ENCODE results near the gene POLG. TPM values are rescaled to one million over a fixed set of nuclear protein-coding genes. Genes with fewer than 3 reads are reported as not detected.

Gene POLG
- total and polyA plus RNA-seq, 2 donors: 31.1 to 33.2 TPM

DNA sequence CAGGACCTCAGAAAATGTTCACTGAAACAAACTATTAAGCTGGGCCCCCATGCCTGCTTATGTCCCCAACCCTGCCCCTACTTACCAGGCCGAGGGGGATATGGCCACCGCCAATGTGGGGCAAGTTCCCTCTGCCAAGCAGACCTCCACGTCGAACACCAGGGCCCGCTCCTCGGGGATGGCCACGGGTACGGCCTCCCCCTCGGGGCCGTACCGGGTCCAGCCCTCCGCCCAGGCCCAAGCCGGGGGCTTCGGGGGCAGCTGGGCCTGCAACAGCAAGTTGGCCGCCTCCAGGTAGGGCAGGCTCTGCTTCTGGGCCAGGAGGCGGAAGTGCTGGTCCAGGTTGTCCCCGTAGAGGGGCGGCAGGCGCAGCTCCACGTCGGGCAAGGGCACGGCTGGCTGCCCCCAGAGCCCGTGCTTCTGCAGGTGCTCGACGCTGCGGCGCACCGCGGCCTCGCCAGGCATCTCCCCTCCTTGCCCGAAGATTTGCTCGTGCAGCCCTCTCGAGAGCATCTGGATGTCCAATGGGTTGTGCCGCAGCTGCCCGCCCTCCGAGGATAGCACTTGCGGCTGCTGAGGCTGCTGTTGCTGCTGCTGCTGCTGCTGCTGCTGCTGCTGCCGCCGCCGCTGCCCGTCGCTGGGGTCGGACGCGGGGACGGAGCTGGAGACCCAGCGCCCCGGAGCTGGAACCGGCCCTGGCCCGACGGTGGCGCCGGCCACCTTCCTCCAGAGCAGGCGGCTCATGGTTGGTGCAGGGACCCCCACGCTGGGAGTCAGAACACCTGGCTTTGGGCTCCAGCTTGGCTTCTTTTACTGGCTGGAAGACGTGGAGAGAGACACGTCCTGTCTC is 1.4 kb downstream of the POLG start:
- H3K4me1 ChIP-seq (ENCODE audit: insufficient read depth): peaks cover 3% of the 10 kb centered on the region
- H3K4me3 ChIP-seq (ENCODE audit: low read depth, low read length): peak overlapping the region; percentile 78
- no peak overlapping the region for H3K27ac ChIP-seq (ENCODE audit: low read depth)
- no peak for DNase-seq (ENCODE audit: extremely low spot score)
- 90% methylated on average over 57 of the region's 57 CpGs for WGBS
- H3K36me3 ChIP-seq (ENCODE audit: insufficient read depth): peaks cover 11% of the 10 kb centered on the region

DNA sequence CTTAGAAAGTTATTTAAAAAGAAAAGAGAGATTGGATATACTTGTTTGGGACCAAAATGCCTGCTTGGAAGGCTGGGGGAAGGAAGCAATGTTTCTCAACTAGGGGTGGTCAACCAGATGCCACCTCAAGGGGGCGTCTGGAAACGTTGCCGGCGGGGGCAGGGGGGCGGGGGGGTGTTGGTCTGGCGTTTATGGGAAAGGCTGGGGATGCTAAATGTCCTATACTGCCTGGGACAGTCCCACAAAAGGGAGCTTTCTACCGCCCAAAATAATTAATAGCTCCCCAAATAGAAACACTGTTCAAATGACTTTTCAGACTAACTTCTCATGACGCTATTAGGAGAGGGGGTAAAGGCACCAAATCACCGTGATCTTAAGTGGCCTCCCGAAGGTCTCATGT is 2.2 kb downstream of the POLG start:
- no peak overlapping the region for H3K4me3 ChIP-seq (ENCODE audit: low read depth, low read length)
- H3K36me3 ChIP-seq (ENCODE audit: insufficient read depth): peaks cover 13% of the 10 kb centered on the region
- WGBS: 25% methylated on average over 10 of the region's 10 CpGs
- no peak overlapping the region for H3K27ac ChIP-seq (ENCODE audit: low read depth)
- no peak for DNase-seq (ENCODE audit: extremely low spot score)
- H3K4me1 ChIP-seq (ENCODE audit: insufficient read depth): peaks cover 3% of the 10 kb centered on the region

DNA sequence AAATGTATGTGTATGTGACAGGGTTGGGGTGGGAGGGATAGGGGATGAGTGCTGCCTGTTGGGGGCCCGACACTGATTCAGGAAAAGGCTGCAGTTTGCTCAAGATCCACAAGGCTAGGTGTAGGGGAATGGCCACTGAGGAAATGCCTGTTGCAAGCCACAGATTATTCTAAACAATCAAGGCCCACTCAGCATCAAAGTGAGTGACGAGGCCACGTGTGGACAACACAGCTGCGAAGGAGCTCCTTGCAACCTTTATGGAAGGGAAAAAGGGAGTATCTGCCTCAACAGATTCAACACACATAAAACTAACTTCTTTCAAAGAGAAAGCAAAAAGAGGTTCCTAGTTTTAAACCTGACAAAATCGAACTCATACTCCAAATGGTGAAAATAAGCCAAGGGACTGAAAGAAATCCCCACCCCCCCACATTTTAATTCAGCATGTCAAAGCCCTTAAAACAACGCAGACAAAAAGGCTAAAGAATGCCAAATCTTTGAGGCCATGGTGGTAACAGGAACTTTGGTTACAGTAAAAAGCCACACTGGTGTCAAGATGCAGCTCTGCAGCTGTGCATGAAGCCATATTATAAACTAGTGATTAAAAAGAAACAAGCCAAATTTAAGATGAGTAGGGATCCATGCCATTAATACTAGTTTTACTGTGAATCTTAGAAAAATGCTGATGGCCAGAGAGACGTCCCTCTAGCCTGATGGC is 3.6 kb downstream of the POLG start:
- Histone ChIP-seq H3K4me1 (ENCODE audit: insufficient read depth) (peaks cover 3% of the 10 kb centered on the region), H3K36me3 (ENCODE audit: insufficient read depth) (peaks cover 13% of the 10 kb centered on the region), H3K27ac (ENCODE audit: low read depth) (no peak overlapping the region), H3K4me3 (ENCODE audit: low read depth, low read length) (no peak overlapping the region)
- DNase-seq (ENCODE audit: extremely low spot score): no peak
- WGBS: 79% methylated on average over 7 of the region's 7 CpGs

GRCh38 chr15:89330119-89330518 is 4.5 kb downstream of the POLG start:
- H3K4me3 ChIP-seq (ENCODE audit: low read depth, low read length): no peak overlapping the region
- H3K4me1 ChIP-seq (ENCODE audit: insufficient read depth): peaks cover 3% of the 10 kb centered on the region
- no peak for DNase-seq (ENCODE audit: extremely low spot score)
- H3K36me3 ChIP-seq (ENCODE audit: insufficient read depth): peaks cover 19% of the 10 kb centered on the region
- H3K27ac ChIP-seq (ENCODE audit: low read depth): no peak overlapping the region
- 88% methylated on average over 6 of the region's 6 CpGs for WGBS

DNA sequence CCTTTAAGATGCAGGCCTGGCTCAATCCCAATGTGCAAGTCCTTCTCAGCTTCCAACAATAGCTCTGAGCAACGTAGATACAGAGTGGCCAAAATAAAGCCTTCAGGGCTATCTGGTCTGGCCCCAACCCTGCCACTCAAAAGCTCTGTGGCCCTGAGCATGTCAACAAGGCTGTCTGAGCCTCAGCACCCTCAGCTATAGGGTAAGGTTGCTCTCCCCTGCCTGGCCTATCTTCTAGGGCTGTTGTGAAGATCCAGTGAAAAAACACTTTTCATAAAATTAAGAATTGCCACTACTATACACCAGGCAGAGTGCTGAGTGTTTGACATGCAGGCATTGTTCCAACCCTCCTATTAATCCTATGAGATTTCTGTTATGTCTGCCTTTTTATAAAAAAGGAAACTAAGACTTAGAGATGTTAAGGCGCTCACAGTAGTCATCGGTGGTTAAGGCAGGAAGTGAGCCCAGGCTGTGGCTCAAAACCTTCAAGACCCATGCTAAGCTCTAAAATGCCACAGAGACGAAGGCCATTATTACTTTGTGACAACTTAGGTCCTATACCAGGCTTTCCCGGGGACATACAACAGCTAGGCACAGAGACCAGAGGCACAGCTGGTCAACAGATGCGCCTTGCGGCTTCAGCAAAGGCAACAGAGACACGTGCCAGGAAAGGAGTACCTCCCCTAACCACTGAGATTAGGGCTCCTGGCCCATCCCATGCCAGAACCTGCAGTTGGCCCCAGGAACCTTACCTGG is 5.1 kb downstream of the POLG start:
- peaks cover 19% of the 10 kb centered on the region for H3K36me3 ChIP-seq (ENCODE audit: insufficient read depth)
- peaks cover 3% of the 10 kb centered on the region for H3K4me1 ChIP-seq (ENCODE audit: insufficient read depth)
- no peak for DNase-seq (ENCODE audit: extremely low spot score)
- H3K4me3 ChIP-seq (ENCODE audit: low read depth, low read length): no peak overlapping the region
- H3K27ac ChIP-seq (ENCODE audit: low read depth): no peak overlapping the region
- 83% methylated on average over 8 of the region's 8 CpGs for WGBS

GRCh38 chr15:89328398-89329254 is 6.0 kb downstream of the POLG start:
- H3K36me3 ChIP-seq (ENCODE audit: insufficient read depth): peaks cover 19% of the 10 kb centered on the region

DNA sequence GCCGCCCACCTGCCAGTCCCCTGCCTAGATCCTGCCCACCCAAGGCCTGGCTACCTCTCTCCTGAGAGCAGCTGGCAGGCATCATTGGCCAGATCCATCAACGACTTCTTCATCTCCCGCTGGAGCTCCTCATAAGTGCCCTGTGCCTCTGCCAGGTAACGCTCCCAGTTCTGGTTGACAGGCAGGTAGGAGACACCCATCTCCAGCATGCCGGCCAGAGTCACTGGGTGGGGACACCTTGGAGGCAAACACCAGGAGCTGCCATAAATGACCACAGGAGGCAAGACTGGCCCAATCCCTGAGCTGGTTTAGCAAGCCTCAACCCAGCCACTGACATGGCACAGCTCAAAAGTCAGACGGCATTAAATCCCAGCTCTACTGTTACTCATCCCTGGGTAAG is 7.5 kb downstream of the POLG start:
- Histone ChIP-seq H3K36me3 (ENCODE audit: insufficient read depth) (peaks cover 17% of the 10 kb centered on the region), H3K27ac (ENCODE audit: low read depth) (no peak overlapping the region), H3K4me1 (ENCODE audit: insufficient read depth) (no peaks in the 10 kb centered on the region), H3K4me3 (ENCODE audit: low read depth, low read length) (no peak overlapping the region)
- 85% methylated on average over 6 of the region's 6 CpGs for WGBS
- DNase-seq (ENCODE audit: extremely low spot score): no peak

More at GRCh38 chr15:89328398-89329254, 6.0 kb downstream of the POLG start:
- 87% methylated on average over 13 of the region's 13 CpGs for WGBS
- Histone ChIP-seq H3K4me3 (ENCODE audit: low read depth, low read length) (no peak overlapping the region), H3K4me1 (ENCODE audit: insufficient read depth) (peaks cover 3% of the 10 kb centered on the region), H3K27ac (ENCODE audit: low read depth) (no peak overlapping the region)
- no peak for DNase-seq (ENCODE audit: extremely low spot score)

GRCh38 chr15:89326316-89326715 is 8.3 kb downstream of the POLG start:
- H3K4me1 ChIP-seq (ENCODE audit: insufficient read depth): no peaks in the 10 kb centered on the region
- no peak for DNase-seq (ENCODE audit: extremely low spot score)
- H3K36me3 ChIP-seq (ENCODE audit: insufficient read depth): peaks cover 17% of the 10 kb centered on the region
- no peak overlapping the region for H3K4me3 ChIP-seq (ENCODE audit: low read depth, low read length)
- WGBS: 86% methylated on average over 6 of the region's 6 CpGs
- H3K27ac ChIP-seq (ENCODE audit: low read depth): no peak overlapping the region

- Histone ChIP-seq H3K4me3 (ENCODE audit: low read depth, low read length) (no peak overlapping the region), H3K4me1 (ENCODE audit: insufficient read depth) (no peaks in the 10 kb centered on the region), H3K36me3 (ENCODE audit: insufficient read depth) (peaks cover 17% of the 10 kb centered on the region), H3K27ac (ENCODE audit: low read depth) (no peak overlapping the region)
- DNase-seq (ENCODE audit: extremely low spot score): no peak
- WGBS: 94% methylated on average over 11 of the region's 11 CpGs
Measured at GRCh38 chr15:89325039-89325803, 9.4 kb downstream of the POLG start.

- no peaks in the 10 kb centered on the region for H3K4me1 ChIP-seq (ENCODE audit: insufficient read depth)
- H3K27ac ChIP-seq (ENCODE audit: low read depth): no peak overlapping the region
- no peak overlapping the region for H3K4me3 ChIP-seq (ENCODE audit: low read depth, low read length)
- DNase-seq (ENCODE audit: extremely low spot score): no peak
- 86% methylated on average over 6 of the region's 6 CpGs for WGBS
- peaks cover 17% of the 10 kb centered on the region for H3K36me3 ChIP-seq (ENCODE audit: insufficient read depth)
Measured at GRCh38 chr15:89323825-89324224, 10.8 kb downstream of the POLG start.

GRCh38 chr15:89322822-89323221 is 11.8 kb downstream of the POLG start:
- H3K4me1 ChIP-seq (ENCODE audit: insufficient read depth): no peaks in the 10 kb centered on the region
- no peak overlapping the region for H3K27ac ChIP-seq (ENCODE audit: low read depth)
- H3K36me3 ChIP-seq (ENCODE audit: insufficient read depth): peaks cover 9% of the 10 kb centered on the region
- WGBS: 93% methylated on average over 15 of the region's 15 CpGs
- DNase-seq (ENCODE audit: extremely low spot score): no peak
- H3K4me3 ChIP-seq (ENCODE audit: low read depth, low read length): no peak overlapping the region

Data from urinary bladder (tissue), 4 donors.